GM12891 (cell line): ENCODE results near the gene CRTC1.

Experiments
- DNase-seq: peaks from one replicate; pipeline ENCODE4 v3.0.0; 2011; ENCODE audit warnings: low spot score; ENCODE audit not compliant: insufficient read length
- FAIRE-seq: peaks from 2 replicates; lab custom pipeline; 2011; peaks lifted over from hg19 to GRCh38; lab: Jason Lieb, UNC
- PAX5 ChIP-seq: IDR thresholded peaks from 2 replicates; pipeline ENCODE4 v1.6.1; 2011; ENCODE audit warnings: low read length, moderate library complexity, mild to moderate bottlenecking; ENCODE audit not compliant: insufficient read depth, severe bottlenecking
- POLR2A ChIP-seq: IDR thresholded peaks from 2 replicates; pipeline ENCODE4 v1.6.1; 2011; ENCODE audit warnings: low read depth, low read length, control low read depth
- POLR2AphosphoS5 ChIP-seq: IDR thresholded peaks from 2 replicates; pipeline ENCODE4 v1.6.1; 2011; ENCODE audit warnings: low read depth, low read length, control low read depth
- POU2F2 ChIP-seq: IDR thresholded peaks from 2 replicates; pipeline ENCODE4 v1.6.1; 2011; ENCODE audit warnings: low read depth, mild to moderate bottlenecking, control low read depth, low read length, moderate library complexity
- SPI1 ChIP-seq: IDR thresholded peaks from 2 replicates; pipeline ENCODE4 v1.6.1; 2011; ENCODE audit warnings: low read depth, low read length, control low read depth
- TAF1 ChIP-seq: IDR thresholded peaks from 2 replicates; pipeline ENCODE4 v1.6.1; 2011; ENCODE audit warnings: low read depth, low read length, control low read depth

Gene CRTC1

GRCh38 chr19:18660051-18660910, 23.2 kb upstream of the CRTC1 start:
- TF ChIP-seq TAF1: no peak
- no peak for TF ChIP-seq POLR2A
- TF ChIP-seq PAX5: no peak
- TF ChIP-seq POLR2AphosphoS5: no peak
- TF ChIP-seq POU2F2: no peak
- TF ChIP-seq SPI1: no peak
- DNase-seq (no peak), FAIRE-seq (no peak)

DNA sequence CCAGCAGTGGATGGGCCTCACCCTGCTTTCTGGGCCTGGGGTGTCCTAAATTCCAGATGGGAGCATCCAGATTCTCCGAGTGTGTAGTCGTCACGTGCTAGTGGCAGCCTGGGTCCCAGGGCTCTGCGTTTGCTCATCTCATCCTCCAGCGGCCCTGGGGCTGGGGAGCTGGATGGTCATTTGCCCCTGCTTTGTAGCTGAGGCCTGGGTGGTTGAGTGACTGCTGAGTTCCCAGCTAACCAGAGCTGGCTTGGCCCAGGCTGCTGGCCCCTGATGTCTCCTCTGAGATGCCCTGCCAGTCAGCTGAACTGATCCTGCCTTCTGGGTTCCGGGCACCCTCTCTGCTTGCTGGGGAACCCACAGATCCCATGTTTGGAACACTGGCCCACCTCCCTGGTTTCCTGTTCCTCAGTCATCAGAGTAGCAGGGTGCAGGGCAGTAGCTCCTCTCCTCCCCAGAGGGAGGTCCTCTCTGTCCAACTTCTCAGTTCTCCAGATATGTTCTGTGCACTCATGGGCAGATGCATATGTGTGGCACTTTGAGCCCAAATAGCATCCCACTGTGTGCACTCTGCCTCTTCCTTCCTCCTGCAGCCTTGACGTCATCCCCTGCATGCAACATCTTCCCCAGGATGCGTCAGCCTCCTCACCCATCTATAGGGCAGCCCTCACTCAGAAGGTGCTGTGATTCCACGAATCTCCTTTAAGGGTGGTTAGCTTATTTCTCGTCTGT, 22.4 kb upstream of the CRTC1 start:
- no peak for FAIRE-seq
- TF ChIP-seq TAF1 (no peak), SPI1 (no peak), POLR2AphosphoS5 (no peak), POLR2A (no peak), PAX5 (no peak), POU2F2 (no peak)
- DNase-seq: no peak

GRCh38 chr19:18662972-18663732, 20.3 kb upstream of the CRTC1 start:
- FAIRE-seq: no peak
- DNase-seq: no peak
- TF ChIP-seq SPI1: no peak
- TF ChIP-seq POU2F2: no peak
- TF ChIP-seq POLR2A: no peak
- no peak for TF ChIP-seq TAF1
- no peak for TF ChIP-seq PAX5
- no peak for TF ChIP-seq POLR2AphosphoS5

DNA sequence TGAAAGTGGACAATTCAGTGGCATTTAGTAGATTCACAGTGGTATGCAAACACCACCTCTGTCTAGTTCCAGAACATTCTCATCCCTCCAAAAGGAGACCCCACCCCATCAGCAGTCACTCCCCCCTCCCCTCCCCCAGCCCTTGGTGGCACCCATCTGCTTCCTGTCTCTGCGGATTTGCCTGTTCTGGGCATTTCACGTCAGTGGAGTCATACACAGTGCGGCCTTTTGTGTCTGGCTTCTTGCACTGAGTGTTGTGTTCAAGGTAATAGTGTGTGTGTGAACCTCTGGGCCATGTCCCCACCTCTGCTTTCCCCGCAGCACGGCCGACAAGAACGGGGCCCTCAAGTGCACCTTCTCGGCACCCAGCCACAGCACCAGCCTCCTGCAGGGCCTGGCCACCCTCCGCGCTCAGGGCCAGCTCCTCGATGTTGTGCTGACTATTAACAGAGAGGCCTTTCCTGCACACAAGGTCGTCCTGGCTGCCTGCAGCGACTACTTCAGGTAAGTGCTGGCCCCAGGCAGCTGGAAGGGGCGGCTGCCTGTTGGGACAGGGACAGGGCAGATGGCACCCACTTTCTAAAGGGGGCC, 19.4 kb upstream of the CRTC1 start:
- FAIRE-seq: no peak
- TF ChIP-seq POLR2AphosphoS5: no peak
- TF ChIP-seq POU2F2: no peak
- TF ChIP-seq PAX5: no peak
- TF ChIP-seq TAF1: no peak
- TF ChIP-seq POLR2A: no peak
- TF ChIP-seq SPI1: no peak
- DNase-seq: no peak

DNA sequence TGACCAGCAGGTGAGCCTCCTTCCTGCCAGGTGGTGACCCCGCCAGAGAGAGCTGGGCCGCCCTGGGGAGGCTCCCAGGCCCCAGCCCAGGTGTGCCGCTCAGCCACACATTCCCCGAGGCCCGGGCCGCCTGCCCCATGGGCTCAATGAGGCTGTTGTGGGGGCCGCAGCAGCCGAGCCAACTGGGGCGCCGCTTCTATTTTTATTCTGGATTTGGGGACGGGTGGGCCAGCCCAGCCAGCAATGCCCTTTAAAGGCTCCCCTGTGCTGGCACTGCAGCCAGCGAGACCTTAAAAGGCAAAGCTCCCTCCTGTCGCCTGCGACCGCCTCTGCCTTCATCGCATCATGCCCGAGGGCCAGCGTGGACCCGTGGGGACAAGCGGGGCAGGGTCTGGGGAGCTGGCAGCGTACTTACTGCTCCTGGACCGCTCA, 17.7 kb upstream of the CRTC1 start:
- DNase-seq (no peak), FAIRE-seq (no peak)
- TF ChIP-seq SPI1 (no peak), PAX5 (no peak), POU2F2 (no peak), POLR2AphosphoS5 (no peak), TAF1 (no peak), POLR2A (no peak)

- no peak for DNase-seq
- no peak for FAIRE-seq
- no peak for TF ChIP-seq POLR2A
- TF ChIP-seq SPI1: no peak
- TF ChIP-seq POU2F2: no peak
- no peak for TF ChIP-seq PAX5
- no peak for TF ChIP-seq TAF1
- TF ChIP-seq POLR2AphosphoS5: no peak
These were observed 17.2 kb upstream of the CRTC1 start for GRCh38 chr19:18666317-18666716.

DNA sequence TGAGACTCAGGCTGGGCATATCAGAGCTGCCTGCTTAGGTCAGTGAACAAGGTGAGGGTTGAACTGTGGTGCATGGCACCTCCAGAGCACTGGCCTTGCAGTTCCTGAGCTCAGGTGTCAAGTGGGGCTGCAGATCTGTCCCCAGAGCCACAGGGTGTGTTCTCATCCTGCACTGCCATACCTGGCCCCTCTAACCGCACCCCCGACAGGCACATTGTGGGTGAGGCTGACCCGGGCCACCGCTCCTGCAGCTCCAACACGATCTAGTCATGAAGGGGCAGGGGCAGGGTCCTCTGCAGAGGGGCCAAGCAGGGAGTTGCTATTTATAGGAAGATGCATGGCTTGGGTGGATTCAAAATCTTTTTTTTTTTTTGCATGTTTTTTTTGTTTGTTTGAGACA, 16.7 kb upstream of the CRTC1 start:
- no peak for TF ChIP-seq PAX5
- TF ChIP-seq POU2F2: no peak
- no peak for TF ChIP-seq POLR2AphosphoS5
- no peak for TF ChIP-seq POLR2A
- TF ChIP-seq TAF1: no peak
- TF ChIP-seq SPI1: no peak
- FAIRE-seq: peak; percentile 13

GRCh38 chr19:18667531-18668251, 15.8 kb upstream of the CRTC1 start:
- DNase-seq (no peak), FAIRE-seq (no peak)
- TF ChIP-seq SPI1: no peak

More for the DNA sequence above, 16.7 kb upstream of the CRTC1 start:
- DNase-seq: no peak

DNA sequence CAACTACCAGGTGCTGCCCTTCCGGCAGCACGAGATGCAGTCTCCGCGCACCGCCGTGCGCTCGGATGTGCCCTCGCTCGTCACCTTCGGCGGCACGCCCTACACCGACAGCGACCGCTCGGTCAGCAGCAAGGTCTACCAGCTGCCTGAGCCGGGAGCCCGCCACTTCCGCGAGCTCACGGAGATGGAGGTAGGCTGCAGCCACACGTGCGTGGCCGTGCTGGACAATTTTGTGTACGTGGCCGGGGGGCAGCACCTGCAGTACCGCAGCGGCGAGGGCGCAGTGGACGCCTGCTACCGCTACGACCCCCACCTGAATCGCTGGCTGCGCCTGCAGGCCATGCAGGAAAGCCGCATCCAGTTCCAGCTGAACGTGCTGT, 15.2 kb upstream of the CRTC1 start:
- FAIRE-seq (no peak), DNase-seq (no peak)
- TF ChIP-seq SPI1: no peak
- TF ChIP-seq POLR2AphosphoS5: no peak
- TF ChIP-seq POU2F2: no peak
- TF ChIP-seq PAX5: no peak
- TF ChIP-seq TAF1: no peak
- TF ChIP-seq POLR2A: no peak
